ENCODE results near the gene MACROD1. TPM values are rescaled to one million over a fixed set of nuclear protein-coding genes. Genes with fewer than 3 reads are reported as not detected.

Gene MACROD1
- total RNA-seq, 1 donor from 2014 or later, result 27.8 TPM

DNA sequence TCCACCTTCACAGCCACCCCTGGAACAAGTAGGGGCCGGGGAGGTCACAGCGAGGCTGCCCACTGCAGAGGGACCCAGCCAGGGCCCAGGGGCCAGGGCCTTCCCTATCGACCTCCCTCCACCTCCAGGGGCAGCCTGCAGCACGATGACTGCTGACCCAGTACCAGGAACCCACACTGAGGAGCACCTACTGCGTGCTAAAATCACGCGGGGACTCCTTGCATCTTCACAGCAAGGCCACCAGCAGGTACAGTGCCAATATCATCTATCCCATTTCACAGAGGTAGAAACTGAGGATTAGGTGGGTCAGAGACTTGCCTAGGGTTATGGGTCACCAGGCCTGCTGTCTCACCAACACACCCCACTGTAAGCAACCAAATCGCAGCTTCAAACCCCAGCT, 14.6 kb downstream of the MACROD1 start:
- TF ChIP-seq, protein P1, sequence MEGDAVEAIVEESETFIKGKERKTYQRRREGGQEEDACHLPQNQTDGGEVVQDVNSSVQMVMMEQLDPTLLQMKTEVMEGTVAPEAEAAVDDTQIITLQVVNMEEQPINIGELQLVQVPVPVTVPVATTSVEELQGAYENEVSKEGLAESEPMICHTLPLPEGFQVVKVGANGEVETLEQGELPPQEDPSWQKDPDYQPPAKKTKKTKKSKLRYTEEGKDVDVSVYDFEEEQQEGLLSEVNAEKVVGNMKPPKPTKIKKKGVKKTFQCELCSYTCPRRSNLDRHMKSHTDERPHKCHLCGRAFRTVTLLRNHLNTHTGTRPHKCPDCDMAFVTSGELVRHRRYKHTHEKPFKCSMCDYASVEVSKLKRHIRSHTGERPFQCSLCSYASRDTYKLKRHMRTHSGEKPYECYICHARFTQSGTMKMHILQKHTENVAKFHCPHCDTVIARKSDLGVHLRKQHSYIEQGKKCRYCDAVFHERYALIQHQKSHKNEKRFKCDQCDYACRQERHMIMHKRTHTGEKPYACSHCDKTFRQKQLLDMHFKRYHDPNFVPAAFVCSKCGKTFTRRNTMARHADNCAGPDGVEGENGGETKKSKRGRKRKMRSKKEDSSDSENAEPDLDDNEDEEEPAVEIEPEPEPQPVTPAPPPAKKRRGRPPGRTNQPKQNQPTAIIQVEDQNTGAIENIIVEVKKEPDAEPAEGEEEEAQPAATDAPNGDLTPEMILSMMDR (conservative IDR thresholded peaks at IDR 0.05; ENCODE audit: low read depth, low read length), result no peak
- no peak for DNase-seq (ENCODE audit: low read depth)
- no peak overlapping the region for H3K4me3 ChIP-seq (ENCODE audit: low read depth, low read length)

DNA sequence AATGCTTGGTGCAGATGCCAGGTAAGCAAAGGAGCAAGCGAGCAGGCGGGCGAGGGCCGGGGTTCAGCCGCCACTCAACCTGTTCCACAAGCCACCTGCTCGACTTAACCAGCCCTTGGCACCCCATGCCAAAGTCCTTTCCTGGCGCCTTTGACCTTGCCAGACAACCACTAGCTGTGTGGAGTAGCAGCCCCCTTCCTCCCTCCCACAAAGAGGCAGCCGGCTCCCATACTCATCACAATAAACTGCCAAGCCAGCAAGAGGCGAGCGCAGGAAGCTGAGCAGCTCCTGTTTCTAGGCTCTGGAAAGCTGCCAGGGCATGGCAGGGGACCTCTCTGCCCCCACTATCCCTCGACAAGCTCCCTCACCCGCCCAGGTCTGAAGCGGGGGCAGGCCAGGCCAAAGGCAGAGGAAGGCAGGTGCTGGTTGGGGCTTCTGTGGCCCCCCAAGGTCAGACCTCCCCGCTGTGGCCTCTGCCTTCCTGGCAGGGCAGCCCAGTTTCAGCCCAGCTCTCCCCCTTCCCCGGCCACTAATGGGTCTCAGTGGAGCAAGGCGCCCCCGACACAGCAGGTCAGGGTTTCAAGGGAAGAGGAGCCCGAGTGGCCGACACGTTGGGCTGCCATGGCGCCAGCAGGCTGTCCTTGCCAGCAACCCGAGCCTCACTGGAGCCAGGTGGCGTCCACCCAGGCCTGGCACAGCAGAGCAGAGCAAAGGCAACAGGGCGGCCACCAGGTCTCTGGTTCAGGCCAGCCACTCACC, 15.3 kb downstream of the MACROD1 start:
- TF ChIP-seq, protein P1 (conservative IDR thresholded peaks at IDR 0.05; ENCODE audit: low read depth, low read length), result no peak
- DNase-seq (ENCODE audit: low read depth), result no peak
- no peak overlapping the region for H3K4me3 ChIP-seq (ENCODE audit: low read depth, low read length)

DNA sequence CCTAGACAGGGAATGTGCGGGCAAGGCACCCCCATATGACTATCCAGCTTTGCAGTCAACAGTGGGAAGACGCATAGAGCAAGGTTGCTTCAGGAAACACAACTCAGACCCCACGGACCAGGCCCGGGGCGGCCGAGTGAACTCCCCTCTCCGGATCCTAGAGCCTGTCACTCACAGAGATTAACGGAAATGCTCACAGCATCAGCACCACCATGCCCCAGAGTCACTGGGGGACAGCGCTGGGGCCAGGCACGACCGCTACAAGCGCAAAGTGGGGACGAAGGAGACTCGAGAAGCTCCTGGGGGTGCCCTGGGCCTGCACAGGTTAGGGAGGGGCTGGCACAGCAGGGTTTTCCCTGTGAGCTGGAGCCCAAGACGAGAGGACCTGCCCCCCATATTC, 15.9 kb downstream of the MACROD1 start:
- TF ChIP-seq, protein P1 (conservative IDR thresholded peaks at IDR 0.05; ENCODE audit: low read depth, low read length), result no peak
- DNase-seq (ENCODE audit: low read depth), result no peak
- H3K4me3 ChIP-seq (ENCODE audit: low read depth, low read length), result no peak overlapping the region

DNA sequence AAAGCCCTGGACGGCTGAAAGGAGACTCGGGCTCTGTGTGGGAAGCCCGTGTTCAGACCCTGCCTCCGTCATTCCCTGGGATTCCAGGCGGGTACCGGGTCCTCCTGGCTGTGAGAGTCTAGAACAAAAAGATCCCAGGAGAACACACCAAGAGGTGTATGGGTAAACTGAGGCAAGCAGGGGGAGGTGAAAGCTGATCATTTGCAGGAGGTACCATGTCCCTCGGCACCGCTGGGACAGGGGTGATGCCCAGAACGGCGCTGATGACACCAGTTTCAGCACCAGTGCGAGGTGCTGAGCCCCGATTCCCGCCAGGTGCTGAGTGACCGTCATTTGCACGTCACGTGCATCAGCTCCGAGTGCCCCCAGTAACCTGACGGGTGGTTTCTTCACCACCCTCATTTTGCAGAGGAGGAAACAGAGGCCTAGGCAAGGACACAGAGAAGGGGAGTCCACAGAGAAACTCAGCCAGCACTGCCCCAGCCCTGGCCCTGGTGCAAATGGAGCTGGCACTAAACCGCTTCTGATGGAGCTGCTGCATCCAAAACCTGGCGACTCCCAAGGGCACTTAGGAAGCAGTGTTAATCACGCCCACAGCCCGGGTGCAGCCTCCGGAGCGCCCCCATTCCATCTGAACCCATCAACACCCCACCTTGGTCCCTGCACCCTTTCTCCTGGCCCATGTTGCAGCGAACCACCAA, 16.8 kb downstream of the MACROD1 start:
- no peak overlapping the region for H3K4me3 ChIP-seq (ENCODE audit: low read depth, low read length)
- DNase-seq (ENCODE audit: low read depth), result no peak
- TF ChIP-seq, protein P1 (conservative IDR thresholded peaks at IDR 0.05; ENCODE audit: low read depth, low read length), result no peak

DNA sequence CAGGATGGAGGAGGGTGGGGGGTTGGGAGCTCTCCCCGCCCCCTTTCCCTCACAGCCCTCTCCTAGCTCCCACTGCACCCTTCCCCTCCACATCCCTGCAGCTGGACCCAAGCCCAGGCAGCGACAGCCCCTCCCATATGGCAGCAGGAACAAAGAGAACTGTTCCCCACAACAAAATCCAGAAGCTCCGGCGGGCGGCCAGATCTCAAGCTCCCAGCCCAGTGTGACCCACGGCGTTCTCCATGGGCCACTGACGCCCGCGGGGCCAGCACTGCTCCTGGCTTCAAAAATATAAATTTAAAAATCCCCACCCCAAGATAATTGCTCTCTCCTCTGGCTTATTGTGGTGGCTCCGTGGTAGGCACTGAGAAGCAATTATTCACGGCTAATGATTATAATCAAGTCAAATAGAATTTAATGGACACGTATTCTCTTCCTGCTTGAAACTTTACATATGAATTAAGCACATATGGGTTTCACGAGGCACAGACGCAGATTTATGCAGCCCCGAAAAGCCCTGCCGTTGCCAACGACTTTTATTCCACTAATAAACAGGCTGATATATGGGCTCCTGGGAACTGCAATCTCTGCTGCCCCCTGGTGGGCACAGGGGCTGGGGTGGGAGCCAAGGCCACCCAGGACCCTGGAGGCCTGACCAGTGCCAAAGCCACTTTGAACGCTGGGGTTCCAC, 17.5 kb downstream of the MACROD1 start:
- DNase-seq (ENCODE audit: low read depth), result no peak
- no peak overlapping the region for H3K4me3 ChIP-seq (ENCODE audit: low read depth, low read length)
- TF ChIP-seq, protein P1 (conservative IDR thresholded peaks at IDR 0.05; ENCODE audit: low read depth, low read length), result peak; percentile 96

DNA sequence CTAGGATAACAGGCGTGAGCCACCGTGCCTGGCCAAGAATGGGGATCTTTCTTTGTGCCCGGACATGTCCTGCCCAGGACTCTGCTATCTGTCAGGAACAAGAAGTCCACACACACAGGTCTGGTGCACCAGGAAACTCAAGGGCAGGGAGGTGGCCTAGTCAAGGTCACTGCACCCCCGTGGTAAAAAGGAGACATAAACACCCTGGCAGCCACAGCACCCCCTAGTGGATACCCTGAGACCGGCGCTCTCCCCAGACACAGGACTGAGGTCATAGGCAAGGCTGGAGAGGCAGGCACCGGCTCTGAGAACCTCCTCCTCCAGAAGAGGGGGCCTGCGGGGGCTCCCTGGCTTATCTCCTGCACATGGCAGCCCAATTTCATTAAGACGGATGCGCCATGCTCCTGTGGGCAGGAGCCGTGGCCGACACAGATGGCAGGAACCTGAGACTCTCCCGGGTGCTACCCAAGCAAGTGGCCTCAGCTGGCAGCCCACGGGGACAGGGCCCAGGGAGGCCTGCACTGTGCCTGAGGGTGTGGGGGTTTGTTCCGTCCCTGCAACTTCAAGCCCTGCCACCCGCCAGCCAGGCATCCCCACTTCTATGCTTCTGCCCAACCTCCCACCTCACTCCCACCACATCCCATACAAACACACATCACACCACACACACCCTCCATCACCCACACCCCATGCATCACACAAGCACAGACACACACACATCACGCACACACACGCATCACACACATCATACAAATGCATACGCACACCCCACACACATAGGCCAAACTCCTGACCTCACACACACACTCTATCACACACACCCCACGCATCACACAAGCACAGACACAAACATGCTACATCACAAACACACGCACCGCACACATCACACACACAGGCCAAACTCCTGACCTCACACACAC, 19.6 kb downstream of the MACROD1 start:
- TF ChIP-seq, protein P1 (conservative IDR thresholded peaks at IDR 0.05; ENCODE audit: low read depth, low read length), result peak; percentile 89
- DNase-seq (ENCODE audit: low read depth), result no peak
- no peak overlapping the region for H3K4me3 ChIP-seq (ENCODE audit: low read depth, low read length)

Data from epithelial cell of proximal tubule (primary cell).